GM18858 (cell line): ENCODE data around the gene TIMM17A.
"Not testable (repeated sequence)": the region's sequence is repeated elsewhere in the genome, so short reads cannot be mapped to it uniquely, and the experiment has no call there.

Experiments used
- ATAC-seq: cut with Tn5 transposase; IDR thresholded peaks from one replicate; pipeline ENCODE4 v1.9.1; 2021; ENCODE audit not compliant: unreplicated experiment

TIMM17A gene

GRCh38 chr1:202014060-202014459, 58.8 kb downstream of the TIMM17A start:
- no peak for ATAC-seq

- ATAC-seq: no peak
These were observed 59.8 kb downstream of the TIMM17A start for GRCh38 chr1:202014915-202015661.

DNA sequence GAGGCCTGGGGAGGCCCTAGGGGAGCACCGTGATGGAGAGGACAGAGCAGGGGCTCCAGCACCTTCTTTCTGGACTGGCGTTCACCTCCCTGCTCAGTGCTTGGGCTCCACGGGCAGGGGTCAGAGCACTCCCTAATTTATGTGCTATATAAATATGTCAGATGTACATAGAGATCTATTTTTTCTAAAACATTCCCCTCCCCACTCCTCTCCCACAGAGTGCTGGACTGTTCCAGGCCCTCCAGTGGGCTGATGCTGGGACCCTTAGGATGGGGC, 60.3 kb downstream of the TIMM17A start:
- no peak for ATAC-seq

DNA sequence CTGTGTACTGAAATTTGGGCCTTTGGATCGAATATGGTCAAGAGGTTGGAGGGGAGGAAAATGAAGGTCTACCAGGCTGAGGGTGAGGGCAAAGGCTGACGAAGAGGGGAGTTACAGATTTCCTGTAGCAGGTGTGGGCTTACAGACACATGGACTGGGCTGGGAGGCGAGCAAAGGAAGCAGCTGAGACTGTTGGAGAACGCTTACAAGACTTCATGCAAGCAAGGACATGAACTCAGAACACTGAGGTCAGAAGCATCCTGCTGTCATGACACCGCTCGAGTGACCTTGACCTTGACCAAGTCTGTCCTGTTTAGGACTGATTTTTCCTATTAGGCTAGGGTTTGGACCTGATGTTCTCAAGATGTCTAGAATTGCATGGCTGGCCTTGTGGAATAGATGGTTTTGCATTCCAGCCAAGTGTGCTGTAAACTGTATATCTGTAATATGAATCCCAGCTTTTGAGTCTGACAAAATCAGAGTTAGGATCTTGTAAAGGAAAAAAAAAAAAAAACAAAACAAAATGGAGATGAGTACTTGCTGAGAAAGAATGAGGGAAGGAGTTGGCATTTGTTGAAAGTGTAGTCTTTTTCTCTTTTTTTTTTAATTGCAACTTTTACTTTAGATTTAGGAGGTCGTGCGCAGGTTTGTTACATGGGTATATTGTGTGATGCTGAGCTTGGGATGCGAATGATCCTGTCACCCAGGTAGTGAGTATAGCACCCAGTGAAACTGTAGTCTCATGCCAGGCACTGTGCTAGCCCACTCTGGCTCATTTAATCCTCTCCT, 60.9 kb downstream of the TIMM17A start:
- ATAC-seq: no peak

GRCh38 chr1:202016811-202017748, 61.8 kb downstream of the TIMM17A start:
- ATAC-seq: no peak

DNA sequence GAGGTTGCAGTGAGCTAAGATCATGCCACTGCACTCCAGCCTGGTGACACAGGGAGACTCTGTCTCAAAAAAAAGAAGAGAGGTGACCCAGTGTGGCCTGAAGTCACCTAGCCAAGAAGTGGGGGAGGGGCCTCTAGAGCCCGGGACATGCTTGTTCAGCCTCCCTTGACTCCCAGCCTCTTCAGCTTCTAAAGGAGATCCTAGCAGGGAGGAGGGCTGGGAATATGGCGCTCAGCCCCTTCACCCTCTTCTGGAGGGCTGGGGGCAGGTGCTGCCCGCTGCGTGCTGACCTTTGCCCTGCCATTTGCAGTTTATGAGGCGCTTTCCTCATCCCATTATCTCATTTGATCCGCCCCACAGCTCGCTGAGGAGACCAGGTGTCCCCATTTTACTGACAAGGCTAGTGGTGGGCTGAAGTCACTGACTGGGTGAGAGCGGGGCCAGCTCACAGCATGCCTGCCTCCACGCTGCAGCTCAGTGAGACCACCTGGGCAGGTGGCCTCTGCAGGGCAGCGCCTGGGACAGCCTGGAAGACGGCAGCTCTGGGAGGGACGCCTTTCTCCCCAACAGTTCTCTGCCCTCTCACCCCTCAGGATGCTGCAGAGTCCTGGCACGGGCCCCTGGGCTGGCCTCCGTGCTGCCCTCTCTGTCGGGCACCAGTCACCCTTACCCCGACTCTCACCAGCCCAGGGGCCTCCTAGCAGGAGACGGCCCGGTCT, 62.6 kb downstream of the TIMM17A start:
- no peak for ATAC-seq

DNA sequence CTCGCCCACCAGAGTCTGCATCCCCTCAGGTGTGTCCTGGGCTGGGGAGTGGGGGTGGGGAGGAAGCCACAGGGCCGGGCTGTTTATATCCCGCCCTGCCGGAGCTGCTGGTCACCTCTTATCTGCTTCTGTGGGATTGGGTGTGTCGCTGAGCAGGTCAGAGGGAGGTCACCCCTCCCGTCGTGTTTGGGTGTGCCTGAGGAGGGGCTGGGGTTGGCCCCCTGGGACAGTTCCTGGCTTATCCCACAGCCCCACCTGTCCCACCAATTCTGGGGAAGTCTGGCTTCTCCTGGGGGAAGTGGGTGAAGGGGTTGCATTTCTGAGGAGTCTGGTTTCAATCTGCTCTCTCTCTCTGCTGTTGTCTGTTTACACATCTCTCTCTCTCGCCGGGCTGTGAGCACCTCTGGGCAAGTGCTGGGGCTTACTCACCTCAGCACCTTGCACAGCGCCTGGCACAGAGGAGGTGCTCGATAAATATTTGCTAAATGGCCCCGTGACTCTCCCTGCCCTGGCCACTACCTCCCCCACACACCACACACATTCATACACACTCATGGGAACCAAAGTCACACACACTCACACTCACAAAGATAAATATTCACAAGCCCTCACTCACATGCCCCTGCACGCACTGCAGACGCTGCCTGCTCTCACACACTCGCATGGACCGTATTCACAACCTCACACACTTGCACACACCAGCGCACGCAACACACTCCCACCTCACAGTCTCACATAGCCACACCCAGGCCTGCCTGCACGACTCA, 63.3 kb downstream of the TIMM17A start:
- ATAC-seq: no peak

- ATAC-seq: not testable (repeated sequence)
These were observed 63.9 kb downstream of the TIMM17A start for GRCh38 chr1:202019235-202019558.
